ENCODE results near the gene GET4.
"Not testable (repeated sequence)": the region's sequence is repeated elsewhere in the genome, so short reads cannot be mapped to it uniquely, and the experiment has no call there.

Gene GET4

DNA sequence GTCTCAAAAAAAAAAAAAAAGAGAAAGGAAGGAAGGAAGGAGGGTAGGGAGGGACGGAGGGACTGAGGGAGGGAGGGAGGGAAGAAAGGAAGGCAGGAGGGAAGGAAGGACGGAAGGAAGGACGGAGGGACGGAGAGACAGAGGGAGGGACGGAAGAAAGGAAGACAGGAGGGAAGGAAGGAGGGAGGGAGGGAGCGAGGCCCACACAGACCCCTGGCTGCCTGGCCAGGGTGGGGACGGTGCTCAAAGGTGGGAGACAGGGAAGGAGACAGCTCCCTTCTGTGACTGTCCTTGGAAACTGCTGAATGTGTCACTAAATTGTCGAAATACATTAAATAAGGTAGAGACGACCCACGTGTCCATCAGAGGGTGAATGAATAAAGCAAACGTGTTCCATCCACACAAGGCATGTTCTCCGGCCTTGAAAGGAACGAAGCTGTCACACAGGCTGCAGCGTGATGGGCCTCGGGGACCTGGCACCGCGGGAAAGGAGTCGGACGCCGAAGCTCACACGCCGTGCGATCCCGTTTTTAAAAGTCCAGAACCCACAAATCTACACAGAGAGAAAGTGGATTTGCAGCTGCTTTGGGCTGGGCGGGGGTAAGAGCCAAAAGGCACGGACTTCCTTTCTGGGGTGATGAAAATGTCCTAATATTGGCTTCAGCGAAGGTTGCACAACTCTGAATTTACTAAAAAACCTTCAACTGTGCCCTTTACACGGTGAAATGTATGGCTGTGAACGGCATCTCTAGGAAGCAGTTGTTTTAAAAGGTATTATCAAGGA is 54.8 kb downstream of the GET4 start:
- no peak for TF ChIP-seq ZNF274 (IDR thresholded peaks at IDR 0.05; ENCODE audit: low read depth, low read length)
- H3K4me3 ChIP-seq (ENCODE audit: low read length) = no peak overlapping the region

DNA sequence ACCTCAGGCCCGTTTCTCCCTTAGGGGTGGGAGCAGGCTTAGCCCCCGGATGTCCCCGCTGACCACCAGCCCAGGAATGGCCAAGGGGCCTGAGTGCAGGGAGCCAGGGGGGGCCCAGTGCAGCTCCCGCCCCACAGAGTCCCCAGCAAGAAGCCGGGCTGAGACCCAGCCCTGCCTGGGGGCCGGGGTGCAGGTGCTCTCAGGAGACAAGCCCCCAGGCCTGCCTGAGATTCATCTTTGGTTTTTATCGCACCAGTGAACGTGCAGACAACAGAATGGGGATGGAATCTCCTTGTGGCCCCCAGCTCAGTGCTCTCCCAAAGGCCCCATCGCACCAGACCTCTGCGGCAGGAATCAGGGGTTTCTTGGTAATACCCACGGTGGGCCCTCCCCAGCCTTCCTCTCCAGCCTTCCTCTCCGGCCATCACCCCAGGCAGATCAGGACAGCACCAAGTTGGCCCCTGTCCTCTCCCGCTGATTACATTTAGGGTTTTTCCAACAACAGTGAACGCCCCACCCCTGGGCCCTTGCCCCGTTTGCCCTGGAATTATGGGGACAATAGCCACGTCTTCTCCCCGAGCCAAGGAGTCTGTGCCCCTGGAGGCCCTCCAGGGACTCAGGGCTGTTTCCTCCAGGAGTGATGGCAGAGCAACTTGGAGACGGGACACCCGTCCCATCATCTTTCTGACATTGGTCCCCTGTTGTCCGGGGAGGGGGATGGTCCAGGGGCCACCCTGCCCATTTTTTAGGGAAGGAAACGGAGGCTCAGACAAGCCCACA is 55.7 kb downstream of the GET4 start:
- no peak for TF ChIP-seq ZNF274 (IDR thresholded peaks at IDR 0.05; ENCODE audit: low read depth, low read length)
- H3K4me3 ChIP-seq (ENCODE audit: low read length) = no peak overlapping the region

DNA sequence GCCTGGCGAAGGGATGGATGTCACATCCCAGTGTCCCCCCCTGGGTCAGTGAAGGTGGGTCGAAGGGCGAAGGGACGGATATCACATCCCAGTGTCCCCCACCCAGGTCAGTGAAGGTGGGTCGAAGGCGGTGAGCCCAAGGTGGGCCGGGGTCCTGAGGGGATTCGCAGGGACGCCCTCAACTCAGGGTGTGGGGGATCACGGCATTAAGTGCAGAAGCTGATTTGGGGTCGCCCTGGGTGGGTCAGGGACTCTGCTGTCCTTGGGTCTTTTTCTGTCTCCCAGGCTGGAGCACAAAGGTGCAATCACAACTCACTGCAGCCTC is 56.3 kb downstream of the GET4 start:
- TF ChIP-seq ZNF274 (IDR thresholded peaks at IDR 0.05; ENCODE audit: low read depth, low read length) = no peak
- H3K4me3 ChIP-seq (ENCODE audit: low read length) = no peak overlapping the region

DNA sequence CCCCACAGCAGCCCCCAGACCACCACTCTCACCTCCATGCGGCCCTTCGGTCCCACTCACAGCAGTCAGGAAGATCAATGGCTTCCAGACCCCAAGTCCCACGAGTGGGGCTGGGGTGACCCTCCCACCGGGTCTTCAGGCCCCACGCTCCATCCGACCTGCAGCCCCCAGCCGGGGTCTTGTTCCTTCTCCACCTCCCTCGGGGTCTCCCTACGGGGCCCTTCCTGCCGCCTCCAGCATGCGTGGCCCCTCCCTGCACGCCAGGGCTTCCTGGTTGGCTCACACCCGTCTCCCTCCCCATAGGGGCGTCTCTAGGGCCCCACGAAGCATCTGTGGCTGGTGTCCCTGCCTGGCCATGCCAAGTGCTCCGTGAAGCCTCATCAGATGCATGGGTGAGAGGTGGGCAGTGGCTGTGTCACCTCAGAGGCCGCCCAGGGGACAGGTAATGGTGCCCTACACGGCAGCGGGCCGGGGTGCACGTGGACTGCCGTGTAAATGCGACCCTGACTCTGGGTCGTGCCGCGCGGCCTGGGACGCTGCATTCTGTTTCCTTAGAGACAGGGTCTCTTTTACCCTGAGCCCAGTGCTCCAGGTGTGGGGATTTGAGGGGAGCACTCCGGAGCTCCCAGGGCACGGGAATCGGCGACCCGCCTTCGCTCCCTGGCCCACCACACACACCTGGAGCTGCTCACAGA is 58.3 kb downstream of the GET4 start:
- TF ChIP-seq ZNF274 (IDR thresholded peaks at IDR 0.05; ENCODE audit: low read depth, low read length) = no peak
- no peak overlapping the region for H3K4me3 ChIP-seq (ENCODE audit: low read length)

DNA sequence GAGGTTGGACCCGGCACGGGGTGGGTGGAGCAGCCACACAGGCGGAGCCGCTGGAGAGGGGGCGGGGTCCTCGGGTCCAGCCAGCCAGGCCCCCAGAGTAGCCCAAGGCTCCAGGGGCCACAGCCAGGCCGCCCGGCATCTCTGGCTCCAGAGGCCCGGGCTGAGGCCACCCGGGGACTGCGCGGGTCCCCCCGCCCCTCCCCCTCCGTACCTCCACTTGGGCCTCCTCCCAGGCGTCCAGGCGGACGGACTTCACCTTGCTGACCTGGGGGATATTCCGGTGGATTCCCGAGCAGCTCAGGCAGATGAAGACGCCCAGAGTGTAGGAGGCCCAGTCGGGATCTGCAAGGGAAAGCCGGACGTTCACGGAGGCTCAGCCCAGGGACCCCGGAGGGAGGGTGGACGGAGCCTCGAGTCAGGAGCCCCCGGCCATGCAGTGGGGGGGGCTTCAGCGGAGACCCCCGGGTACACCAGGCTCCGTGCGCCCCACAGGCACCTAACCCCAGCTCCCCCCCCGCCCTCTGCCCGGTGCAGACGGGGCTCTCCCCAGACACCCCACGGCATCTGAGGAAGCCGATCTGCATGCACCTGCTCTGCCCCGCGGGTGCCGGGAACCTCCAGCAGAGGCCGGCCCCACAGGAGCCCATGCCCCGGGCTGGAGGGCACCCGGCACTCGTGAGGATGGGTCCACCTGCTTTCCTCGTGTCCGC is 59.0 kb downstream of the GET4 start:
- no peak overlapping the region for H3K4me3 ChIP-seq (ENCODE audit: low read length)
- no peak for TF ChIP-seq ZNF274 (IDR thresholded peaks at IDR 0.05; ENCODE audit: low read depth, low read length)

DNA sequence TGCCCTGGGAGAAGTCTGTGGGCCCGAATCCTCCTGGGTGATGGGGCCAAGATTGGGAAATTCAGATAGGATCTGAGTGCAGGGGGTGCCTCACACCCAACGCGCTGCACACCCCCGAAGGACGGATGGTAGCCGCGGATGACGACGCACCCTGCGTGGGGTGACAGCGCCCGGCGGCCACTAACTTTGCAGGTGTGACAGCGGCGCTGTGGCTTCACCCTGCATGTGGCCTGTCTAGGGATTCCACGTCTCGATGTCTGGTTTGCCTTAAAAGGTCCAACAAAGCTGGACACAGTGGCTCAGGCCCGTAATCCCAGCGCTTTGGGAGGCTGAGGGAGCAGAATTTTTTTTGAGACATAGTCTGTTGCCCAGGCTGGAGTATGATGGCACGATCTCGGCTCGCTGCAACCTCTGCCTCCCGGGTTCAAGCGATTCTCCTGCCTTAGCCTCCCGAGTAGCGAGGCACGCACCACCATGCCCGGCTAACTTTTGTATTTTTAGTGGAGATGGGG is 59.6 kb downstream of the GET4 start:
- no peak overlapping the region for H3K4me3 ChIP-seq (ENCODE audit: low read length)
- no peak for TF ChIP-seq ZNF274 (IDR thresholded peaks at IDR 0.05; ENCODE audit: low read depth, low read length)

DNA sequence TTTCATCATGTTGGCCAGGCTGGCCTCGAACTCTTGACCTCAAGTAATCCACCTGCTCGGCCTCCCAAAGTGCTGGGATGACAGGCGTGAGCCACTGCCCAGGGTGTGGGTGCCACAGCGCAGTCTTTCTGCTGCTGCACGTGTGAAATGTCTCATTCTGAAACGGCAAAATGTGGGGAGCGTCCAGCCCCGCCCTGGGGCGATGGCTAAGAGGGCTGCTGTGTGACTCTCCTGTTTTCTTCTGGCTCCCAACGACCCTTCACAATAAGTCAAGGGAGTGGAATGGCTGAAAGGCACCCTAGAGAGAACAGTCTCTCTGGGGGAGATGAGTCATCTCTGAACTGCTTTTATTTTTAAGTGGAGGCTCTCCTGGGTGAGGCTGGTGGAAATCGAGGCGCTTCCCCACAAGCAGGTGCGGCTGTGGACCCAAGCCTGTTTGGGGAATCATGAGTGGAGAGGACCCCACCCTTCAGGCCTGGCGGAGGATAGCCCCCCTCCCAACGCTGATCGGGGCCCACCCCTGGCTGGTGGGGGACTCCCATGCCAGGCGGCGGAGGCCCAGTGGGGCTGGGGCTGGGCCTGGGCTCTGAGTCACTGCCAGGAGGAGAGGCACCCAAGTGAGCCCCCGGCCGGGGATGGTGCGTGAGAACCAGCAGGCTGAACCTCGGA is 60.2 kb downstream of the GET4 start:
- H3K4me3 ChIP-seq (ENCODE audit: low read length) = no peak overlapping the region
- no peak for TF ChIP-seq ZNF274 (IDR thresholded peaks at IDR 0.05; ENCODE audit: low read depth, low read length)

DNA sequence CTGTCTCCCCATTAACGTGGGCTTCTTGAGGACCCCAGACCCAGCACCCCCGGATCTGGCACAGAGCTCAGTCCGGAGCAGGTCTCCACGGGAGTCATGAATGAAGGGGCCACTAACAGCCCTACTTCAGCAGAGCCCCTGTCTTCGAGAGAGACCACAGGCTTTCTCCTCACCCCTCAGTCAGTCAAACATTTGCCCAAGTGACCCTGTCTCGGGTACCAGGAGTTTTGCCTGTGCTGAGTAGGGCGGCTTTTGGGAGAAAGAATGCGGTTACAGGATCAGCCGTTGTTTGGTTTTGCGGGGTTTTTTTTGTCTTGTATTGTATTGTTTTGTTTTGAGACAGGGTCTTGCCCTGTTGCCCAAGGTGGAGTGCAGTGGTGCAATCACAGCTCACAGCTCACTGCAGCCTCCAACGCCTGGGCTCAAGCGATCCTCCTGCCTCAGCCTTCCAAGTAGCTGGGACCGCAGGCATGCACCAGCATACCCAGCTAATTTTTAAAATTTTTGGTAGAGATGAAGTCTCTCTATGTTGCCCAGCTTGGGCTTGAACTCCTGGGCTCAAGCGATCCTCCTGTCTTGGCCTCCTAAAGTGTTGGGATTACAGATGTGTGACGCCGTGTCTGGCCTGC is 61.6 kb downstream of the GET4 start:
- H3K4me3 ChIP-seq (ENCODE audit: low read length) = no peak overlapping the region
- TF ChIP-seq ZNF274 (IDR thresholded peaks at IDR 0.05; ENCODE audit: low read depth, low read length) = no peak

DNA sequence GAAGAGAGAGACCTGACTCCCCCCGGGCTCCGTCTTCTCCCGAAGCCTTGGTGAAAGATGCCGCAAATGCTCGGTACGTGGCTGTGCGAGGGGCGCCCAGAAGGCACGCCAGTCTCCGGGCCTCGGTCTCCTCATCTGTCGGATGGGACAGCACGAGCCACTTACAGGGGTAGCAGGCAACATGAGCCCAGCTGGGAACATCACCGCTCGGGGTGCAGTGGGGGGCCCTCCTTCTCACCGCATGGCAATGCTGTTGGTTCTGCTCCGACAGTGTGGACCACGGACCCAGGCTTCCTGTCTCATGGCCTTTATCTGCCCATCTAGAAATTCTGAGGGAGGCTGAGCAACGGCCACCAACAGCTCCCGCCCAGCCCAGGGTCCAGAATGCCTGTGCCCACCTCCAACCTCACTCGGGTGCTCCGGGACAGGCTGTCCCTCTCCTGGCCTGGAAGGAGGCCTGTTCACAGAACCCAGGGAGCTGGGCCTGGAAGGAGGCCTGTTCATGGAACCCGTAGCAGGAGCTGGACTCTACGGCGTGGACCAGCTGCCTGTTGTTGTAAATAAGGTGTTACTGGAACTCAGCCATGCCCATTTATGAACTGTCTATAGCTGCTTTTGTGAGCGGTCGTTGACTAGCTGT is 62.3 kb downstream of the GET4 start:
- no peak overlapping the region for H3K4me3 ChIP-seq (ENCODE audit: low read length)
- TF ChIP-seq ZNF274 (IDR thresholded peaks at IDR 0.05; ENCODE audit: low read depth, low read length) = no peak

DNA sequence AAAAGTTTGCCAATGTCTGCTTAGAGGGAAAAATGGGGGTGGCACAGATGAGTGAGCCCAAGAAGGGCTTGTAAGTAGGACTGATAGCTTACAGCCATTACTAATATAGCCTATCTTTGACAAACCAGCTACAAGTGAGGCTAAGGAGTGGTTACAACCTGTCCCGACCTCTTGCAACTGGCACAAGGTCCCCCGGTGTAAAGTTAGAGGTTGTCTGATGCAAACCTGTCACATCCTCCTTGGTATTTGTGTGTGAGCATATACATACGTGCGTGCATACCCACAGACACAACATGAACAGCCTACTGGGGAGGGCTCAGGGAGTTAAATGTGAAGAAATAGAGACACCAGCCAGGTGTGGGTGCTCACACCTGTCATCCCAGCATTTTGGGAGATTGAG is 63.5 kb downstream of the GET4 start:
- no peak overlapping the region for H3K4me3 ChIP-seq (ENCODE audit: low read length)
- no peak for TF ChIP-seq ZNF274 (IDR thresholded peaks at IDR 0.05; ENCODE audit: low read depth, low read length)

DNA sequence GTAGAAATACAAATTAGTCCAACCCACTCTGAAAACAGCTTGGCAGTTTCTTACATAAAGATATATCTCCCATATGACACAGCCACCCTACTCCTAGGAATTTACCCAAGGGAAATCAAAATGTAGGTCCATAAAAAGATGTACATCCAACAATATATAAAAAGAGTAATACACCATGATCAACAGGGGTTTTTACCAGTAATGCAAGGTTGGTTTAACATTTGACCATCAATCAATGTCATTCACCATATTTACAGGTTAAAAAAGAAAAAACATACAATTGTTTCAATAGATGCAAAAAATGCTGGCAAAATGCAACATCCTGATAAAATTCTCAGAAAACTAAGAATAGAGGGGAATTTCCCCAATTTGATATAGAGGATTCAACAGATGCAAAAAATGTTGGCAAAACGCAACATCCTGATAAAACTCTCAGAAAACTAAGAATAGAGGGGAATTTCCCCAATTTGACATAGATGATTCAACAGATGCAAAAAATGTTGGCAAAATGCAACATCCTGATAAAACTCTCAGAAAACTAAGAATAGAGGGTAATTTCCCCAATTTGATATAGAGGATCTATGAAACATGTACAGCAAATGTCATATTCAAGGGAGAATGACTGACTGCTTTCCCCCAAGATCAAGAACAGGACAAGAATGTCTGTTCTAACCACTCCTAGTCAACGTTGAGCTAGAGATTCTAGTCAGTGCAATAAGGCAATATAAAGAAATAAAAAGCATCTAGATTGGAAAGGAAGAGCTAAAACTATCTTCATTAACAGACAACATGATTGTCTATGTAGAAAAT is 64.5 kb downstream of the GET4 start:
- TF ChIP-seq ZNF274 (IDR thresholded peaks at IDR 0.05; ENCODE audit: low read depth, low read length) = no peak
- H3K4me3 ChIP-seq (ENCODE audit: low read length) = no peak overlapping the region

DNA sequence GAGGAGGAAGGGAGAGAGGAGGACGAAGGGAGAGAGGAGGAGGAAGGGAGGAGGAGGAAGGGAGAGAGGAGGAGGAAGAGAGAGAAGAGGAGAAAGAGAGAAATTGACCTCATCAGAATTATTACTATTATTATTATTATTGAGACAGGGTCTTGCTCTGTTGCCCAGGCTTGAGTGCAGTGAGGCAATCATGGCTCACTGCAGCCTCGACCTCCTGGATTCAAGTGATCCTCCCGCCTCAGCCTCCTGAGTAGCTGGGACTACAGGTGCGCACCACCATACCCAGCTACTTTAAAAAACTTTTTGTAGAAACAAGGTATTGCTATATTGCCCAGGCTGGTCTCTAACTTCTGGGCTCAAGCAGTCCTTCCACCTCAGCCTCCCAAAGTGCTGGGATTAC is 67.4 kb downstream of the GET4 start:
- H3K4me3 ChIP-seq (ENCODE audit: low read length) = not testable (repeated sequence)
